NCI-H2107 (cell line): ENCODE measurements around the gene MSX2.
"Not testable (repeated sequence)": the region's sequence is repeated elsewhere in the genome, so short reads cannot be mapped to it uniquely, and the experiment has no call there.

Experiments
- DNase-seq: peaks from one replicate; lab custom pipeline; 2025; lab: John Stamatoyannopoulos, UW

The MSX2 gene

DNA sequence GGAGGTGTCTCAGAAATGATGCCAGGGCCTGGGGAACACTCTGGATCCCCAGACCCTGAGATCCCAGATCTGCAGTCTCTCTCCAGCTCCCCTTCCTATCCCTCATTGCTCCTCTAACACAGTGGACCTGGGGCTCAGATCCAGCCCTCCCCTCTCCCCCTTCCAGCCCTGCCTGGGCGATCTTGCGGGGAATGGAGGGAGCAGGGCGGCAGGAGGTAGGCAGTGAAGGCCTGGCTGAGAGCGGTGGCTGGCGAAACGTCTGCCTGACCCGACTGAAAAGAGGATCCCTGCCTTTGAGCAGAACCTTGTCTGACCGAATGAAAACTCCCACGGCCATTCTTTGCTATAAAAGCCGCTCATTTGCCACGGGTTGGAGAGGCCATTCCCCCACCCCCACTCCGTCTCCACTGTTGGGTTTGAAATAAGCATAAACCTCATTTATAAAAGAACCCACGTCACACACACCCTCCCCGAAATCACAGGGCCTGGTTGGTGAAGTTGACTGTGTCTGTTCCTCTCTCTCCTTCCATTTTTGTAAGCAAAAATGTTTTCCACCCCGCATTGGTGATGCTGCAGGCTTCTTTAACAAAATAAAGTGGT, 8.8 kb downstream of the MSX2 start:
- no peak for DNase-seq

DNA sequence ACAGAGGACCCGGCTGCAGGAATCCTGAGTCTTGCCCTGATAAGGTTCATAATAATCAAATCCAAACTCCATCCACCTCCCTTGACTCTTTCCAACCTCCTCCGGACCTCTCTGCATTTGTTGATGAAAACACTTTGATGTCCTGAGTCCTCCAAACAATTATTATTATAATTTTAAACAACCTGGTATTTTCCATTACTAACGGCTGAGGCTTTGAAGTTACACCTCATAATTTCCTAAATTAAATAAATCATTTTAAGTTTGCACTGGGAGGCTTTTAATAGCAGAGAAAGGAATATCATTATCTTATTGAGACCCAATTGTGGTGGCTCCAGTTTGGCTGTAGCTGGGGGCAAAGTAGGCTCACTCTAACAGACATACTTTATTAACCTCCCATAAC, 9.5 kb downstream of the MSX2 start:
- DNase-seq, result no peak

DNA sequence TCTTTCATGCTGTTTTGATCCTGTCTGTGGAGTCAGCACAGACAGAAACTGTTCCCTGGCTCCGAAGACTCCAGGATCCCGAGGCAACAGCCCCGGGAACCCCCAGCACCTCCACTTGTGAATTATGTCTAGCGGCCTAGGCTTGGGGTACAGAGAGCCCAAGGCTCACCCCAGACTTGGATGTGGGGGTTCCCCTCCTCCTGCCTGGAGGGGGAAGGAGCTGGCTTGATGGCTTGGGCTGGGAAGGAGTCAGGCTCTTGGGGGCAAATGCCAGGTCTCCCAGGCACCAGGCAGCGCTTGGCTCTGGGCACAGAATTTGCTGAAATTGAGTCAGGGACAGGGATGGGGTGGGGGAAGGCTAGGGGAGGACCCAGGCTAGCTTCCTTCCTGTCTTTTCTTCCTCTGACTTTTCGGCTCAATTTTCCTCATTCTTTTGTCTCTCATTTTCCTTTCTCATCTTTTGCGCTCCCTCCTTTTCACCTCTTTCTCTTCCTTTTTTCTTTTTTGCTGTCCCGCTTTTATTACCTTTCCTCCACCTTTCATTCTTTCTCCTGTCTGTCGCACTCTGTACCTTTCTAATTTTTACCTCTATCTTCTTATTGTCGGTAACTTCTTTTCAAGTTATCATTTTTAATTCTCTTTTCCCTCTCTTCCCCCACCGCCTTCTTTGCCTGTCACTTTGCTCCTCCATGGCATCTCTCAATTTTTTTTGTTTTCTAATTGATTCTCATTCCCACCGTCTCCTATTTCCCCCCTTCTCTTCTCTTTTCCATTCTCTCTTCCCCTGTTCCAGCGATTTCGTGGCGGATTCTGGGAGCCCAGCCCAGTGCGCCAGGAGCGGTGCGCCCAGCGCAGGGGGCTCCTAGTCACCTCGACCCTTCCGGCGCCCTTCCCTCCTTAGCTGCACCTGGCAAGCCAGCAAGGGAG, 10.5 kb downstream of the MSX2 start:
- DNase-seq, result no peak

DNA sequence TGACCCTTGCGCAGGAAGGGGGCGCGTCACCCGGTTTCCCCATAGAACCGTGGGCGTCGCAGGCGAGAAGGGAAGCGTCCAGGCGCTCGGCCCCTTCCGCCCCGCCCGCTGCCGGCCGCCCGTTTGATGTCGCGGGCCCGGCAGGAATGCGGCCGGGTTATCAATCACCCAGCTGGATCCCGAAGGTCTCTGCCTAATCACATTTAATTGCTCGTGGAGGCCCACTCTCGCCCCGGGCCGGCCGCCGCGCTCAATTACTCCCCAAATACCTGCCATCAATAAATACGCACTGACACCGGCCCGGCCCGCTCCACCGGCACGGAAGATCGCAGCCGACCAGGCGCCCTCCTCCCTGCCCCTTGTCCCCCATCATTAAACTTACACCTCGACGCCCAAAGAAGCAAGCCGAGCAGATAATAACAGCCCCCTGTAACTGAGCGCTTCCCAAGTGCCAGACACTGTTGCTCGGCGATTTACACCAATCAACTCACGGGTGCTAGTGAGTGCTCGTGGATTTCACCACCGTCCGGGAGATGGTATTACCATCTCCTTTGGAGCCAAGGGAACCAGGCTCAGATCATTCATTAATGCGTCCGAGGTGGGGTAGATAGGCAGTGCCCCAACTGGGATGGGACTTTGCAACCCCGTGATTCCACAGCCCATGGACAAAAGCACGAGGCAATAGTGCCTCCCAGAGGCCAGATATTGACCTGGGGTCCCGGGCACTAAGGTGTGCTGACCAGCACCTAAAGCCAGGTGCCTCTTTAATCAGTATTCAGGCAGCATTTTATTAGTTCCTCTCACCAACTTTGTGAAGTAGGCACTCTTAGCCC, 11.3 kb downstream of the MSX2 start:
- no peak for DNase-seq

DNA sequence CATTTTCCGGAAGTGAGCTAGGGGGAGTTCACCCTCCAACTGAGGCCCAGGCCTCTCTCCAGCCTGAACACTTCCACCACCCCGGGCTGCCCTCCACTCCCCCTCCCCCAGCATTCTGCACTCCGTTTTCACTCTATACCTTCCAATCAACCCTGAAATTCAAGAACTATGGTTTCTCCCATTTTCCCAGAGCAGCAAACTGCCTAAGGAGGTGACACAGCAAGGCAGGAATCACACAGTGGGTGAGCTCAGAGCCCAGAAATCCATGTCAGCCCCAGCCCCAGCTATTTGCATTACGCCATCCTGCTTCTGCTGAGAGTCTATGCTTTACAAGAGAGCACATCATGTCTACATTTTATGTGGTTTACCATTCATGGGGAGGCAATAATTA, 11.9 kb downstream of the MSX2 start:
- DNase-seq, result no peak

DNA sequence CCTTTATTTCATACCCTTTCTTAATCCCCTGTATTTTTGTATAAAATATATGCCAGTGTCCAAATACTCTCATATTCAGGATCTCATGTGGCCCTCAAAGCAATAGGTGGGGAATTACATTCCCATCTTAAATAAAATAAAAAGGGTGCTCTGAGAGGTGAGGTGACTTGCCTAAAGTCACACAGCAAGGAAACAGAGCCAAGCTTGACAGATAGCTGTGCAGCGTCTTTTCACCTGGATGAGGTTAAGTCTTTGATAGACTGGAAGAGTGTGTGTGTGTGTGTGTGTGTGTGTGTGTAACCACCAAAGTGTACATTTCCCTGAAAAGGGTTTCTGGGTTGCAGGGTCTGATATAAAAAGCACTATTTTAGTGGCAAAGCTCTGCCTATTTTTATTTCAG, 12.4 kb downstream of the MSX2 start:
- no peak for DNase-seq

DNA sequence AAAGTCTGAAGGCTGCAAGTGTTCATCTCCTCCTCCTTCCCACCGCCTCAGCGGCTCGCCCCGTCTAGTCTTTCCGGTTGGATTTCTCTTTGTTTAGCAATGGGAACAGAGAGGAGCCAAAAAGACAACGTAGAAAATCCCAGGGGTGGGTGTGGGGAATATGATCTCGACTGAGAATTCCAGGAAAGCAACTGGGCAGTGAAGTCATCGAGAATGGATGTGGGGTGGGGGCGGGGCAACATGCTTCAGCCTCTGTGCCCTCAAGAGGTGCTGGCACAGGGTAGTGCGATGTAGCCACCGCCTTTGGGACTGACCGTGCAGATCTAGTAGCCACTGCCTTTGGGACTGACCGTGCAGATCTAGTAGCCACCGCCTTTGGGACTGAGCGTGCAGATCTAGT, 12.9 kb downstream of the MSX2 start:
- no peak for DNase-seq

DNA sequence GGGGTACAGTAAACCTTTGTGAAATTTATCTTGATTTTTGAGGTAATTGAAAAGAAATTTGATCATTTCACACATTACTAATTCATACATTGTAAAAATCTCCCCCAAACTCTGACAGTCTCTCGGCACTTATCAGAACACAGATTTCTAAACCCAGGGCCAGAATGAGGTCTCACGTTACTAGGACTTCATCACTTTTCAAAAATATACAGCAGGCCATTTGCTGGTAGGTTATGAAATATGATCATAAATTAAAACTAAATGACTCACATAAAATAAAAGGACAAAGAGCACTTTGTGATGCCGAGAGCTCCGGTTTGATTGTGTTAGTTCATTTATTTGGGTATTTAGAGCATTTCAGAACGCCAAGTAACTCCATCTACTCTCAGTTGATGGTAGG, 17.0 kb downstream of the MSX2 start:
- DNase-seq, result no peak

DNA sequence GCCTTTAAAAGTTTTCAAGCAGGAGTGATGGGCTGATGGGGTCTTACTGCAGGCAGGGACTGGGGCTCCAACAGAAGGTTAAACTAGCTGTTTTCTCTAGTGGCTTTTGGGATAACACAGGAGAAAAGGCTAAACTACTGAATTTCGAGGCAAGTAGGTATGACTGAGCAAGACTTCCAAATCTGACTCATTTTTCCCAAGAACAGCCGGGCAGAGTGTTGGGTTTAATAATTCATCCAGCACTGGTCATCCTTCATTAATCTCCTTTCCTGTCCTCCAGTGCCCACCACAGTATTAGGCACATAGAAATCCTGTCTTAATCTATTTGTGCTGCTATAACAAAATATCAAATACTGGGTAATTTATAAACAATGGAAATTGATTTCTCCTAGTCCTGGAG, 20.5 kb downstream of the MSX2 start:
- no peak for DNase-seq

DNA sequence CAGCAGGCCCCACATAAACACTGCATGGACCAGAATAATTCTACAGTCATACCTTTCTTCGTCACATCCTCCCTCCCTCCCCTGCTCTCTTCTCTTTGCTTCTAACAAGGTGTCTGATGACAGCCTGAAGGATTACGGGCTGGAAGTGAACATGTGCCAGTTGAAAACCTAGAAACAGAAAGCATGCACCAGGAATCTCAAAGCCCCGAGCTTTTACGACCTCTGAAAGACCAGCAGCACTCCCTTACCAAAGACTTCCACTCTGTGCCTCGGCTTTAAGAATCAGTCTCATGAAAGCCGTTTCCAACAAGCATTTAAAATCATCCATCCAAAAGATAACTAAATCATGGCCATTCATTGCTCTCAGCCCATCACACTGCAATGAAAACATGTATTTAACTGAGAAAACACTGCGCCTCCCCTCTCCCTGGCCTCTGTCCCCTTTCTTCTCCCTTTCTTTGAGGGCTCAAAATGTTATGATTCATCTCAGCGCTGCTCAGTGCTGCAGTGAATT, 21.3 kb downstream of the MSX2 start:
- DNase-seq, result no peak

DNA sequence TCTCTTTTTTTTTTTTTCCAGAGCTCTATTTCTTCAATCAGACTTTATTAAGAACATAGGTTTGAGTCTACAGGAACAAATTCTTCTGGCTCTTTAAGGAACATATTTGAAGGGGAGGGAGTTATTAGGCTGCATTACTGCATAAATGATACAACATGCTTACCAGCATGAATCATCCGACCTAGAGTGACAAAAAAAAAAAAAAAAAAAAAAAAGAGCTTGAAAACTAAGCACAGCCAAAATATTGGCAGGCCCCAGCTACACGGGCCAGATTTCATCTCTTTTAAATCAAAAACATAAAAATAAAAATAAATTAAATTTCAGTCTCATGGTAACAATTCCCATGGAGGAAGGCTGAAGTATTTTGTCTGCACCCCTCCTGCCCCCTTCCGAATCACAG, 26.3 kb downstream of the MSX2 start:
- no peak for DNase-seq

DNA sequence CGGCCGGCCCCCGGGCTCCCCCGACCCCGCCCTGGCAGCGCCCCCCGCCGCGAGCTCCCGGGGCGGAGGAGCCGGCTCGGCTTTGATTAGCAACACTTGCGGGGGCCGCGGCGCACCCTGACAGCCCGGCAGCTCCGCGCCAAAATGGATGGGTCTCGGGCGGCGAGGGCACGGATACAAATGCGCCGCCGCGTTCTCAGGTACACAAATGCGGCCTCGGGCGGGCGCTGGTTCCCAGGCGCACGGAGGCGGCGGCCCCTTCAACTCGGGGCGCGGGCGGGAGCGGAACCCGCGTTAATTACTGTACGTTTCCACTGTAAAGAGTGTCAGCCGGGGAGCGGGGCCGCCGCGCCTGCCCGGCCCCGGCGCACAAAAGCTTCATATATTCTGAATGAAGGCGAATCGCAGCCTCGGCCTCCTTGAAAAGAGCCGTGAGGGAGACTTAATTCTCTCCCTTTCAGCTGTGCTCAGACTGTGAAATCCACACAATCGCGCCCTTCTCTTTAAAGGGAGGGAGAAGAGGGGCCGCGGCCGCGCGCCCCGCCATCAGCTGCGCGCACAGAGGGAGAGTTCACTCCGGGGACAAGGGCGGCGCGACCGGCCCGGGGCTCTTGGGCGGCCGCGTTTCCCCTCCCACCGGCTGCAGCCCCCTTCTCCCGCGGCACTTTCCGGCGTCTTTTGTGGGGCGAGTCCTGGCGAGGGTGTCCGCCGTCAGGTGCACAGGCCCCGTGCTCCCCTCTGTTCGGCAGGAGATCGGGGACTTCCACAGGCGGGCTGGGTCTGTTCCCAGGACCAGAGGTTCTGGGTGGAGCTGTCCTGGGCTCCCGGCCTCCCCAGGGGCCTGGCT, 27.0 kb downstream of the MSX2 start:
- DNase-seq, result no peak

DNA sequence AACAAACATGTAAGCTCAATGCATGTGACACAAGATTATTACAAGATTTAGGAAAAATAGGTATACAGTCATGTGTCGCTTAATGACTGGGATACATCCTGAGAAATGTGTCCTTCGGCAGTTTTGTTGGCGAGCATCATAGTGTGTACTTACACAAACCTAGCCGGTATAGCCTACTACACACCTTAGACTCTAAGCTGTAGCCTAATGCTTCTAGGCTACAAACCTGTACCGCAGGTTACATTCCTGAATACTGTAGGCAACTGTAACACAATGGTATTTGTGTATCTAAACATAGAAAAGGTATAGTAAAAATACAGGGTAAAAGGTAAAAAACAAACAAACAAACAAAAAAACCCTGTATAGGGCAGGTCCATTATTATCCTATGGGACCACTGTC, 27.7 kb downstream of the MSX2 start:
- DNase-seq, result no peak

DNA sequence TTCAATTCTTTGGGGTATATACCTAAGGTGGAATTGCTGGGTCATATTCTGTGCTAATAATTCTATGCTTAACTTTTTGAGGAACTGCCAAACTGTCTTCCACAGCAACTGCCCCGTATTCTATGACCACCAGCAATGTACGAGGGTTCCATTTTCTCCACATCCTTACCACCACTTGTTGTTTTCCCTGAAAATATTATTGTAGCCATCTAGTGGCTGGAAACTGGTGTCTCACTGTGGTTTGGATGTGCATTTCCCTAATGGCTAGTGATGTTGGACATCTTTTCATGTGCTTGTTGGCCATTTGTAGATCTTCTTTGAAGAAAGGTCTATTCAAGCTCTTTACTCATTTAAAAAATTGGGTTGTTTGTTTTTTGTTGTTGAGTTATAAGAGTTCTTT, 30.7 kb downstream of the MSX2 start:
- DNase-seq, result no peak

DNA sequence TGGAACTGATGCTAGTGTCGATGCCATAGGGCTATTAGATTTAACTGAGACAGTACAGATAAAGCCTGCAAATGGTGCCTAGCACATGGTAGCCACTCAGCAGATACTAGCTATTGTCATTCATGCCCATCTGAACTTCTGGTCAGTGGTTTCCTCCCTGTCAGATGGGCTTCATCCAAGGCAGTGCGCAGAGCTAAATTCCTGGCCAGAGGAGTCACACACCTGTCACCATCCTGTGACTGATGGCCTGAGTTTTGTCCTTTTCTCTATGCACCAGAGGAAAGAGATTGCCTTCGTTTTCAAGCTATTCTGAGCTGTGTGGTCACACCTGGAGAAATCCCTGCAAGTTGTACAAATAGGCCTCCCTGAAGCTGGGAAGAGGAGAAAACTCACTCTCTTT, 34.7 kb downstream of the MSX2 start:
- no peak for DNase-seq

DNA sequence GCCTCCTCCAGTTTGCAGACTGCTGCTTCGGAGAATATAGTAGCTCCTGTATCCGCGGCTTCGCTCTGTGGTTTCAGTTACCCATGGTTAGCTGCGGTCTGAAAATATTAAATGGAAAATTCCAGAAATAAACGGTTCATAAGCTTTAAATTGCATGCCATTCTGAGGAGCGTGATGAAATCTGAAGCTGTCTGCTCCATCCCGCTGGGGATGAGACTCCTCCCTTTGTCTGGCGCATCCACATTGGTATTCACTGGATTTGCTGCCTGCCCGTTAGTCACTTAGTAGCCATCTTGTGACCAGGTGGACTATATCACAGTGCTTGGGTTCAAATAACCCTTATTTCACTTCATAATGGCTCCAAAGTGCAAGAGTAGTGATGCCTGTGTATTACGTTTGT, 36.3 kb downstream of the MSX2 start:
- no peak for DNase-seq

DNA sequence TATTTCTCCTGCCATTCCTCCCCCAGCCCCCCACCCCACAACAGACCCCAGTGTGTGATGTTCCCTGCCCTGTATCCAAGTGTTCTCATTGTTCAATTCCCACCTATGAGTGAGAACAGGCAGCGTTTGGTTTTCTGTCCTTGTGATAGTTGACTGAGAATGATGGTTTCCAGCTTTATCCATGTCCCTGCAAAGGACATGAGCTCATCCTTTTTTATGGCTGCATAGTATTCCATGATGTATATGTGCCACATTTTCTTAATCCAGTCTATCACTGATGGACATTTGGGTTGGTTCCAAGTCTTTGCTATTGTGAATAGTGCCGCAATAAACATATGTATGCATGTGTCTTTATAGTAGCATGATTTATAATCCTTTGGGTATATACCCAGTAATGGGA, 37.0 kb downstream of the MSX2 start:
- DNase-seq, result not testable (repeated sequence)

DNA sequence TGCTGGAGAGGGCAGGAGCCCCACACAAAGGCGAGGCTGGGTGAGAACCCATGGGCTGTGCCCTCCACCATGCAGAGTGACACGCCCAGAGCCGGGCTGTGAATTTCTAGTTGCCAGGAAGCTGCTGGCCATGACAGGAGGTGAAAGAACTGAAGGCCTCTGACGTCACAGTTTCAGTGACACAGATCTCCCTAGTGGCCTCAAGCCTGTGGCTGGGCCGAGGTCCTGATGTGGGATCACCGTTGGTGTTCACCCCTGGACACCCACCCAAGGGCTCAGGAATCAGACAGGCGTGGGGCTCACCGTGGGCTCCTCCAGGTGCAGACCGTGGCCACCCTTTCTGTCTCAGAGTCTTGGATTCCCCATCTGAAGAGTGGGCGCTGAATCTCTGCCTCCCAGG, 39.9 kb downstream of the MSX2 start:
- no peak for DNase-seq

DNA sequence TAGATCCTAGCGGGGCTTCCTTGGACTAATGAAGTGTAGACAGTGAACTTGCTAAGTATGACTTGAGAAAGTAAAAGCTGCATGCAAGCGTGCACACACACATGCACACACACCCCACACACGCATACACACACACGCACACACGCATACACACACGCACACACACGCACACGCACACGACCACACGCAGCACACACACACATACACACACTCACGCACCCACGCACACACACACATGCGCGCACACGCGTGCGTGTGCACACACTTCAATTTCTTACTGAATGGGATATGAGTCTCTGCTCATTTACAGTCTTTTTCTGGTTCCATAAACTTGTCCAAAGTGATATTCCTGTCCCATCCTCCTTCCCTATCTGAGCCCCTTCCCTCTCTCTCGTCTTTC, 41.2 kb downstream of the MSX2 start:
- DNase-seq, result no peak

DNA sequence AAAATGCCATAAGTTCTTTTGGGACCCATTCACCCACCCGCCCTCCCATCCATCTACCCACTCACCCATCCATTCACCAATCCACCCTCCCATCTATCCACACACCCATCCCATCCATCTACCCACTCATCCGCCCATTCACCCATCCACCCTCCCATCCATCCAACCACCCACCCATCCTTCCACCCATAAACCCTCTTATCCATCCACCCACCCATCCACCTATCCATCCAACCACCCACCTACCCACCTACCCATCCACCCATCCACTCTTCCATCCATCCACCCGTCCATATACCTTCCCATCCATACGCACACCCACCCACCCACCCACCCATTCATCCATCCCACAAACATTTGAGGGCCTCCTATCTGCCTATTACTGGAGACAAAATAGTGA, 43.3 kb downstream of the MSX2 start:
- DNase-seq, result no peak

DNA sequence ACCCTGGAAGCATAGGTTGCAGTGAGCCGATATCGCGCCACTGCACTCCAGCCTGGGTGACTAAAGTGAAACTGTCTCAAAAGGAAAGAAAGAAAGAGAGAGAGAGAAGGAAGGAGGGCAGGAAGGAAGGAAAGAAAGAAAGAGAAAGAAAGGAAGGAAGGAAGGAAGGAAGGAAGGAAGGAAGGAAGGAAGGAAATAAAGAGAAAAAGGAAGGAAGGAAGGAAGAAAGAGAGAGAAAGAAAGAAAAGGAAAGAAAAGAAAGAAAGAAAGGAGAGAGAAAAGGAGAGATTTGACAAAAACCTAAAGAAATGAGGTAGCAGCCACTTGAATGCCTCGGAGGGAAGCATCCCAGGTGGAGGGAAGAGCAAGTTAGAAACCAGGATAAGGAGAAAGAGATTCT, 44.6 kb downstream of the MSX2 start:
- no peak for DNase-seq

DNA sequence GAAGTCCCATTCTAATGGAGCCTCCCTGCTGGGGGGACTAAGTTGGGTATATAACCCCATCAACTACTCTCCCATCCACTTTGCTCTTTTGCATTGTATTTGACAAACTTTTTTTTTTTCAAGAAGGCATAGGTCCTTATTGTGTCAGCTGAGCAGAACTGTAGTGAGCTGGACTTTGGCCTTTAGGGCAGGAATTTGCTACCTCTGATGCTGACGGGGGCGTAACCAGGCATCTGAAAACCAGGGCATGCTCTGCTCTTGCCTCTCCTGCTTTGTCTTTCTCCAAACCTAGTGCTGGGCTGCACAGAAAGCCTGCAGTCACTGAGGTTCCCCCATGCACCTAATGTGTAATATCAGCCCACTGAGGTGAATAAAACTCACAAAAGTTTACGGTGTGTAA, 49.0 kb downstream of the MSX2 start:
- DNase-seq, result no peak
